Epithelial cell of prostate (primary cell): ENCODE results near the gene P3H4.
A peak's percentile ranks its signal among the peaks of the same experiment; 100 is the strongest.

Experiments
- DNase-seq: peaks from one replicate; pipeline ENCODE4 v3.0.0-alpha.2; 2011; ENCODE audit warnings: low read depth, low spot score
- H3K27ac ChIP-seq: fragments of 450-650 bp; 2 replicates; pipeline ENCODE4 v1.5.1; 2017; ENCODE audit warnings: mild to moderate bottlenecking

The P3H4 gene

GRCh38 chr17:41822216-41823140, 10.7 kb upstream of the P3H4 start:
- no peak overlapping the region for H3K27ac ChIP-seq
- DNase-seq = no peak

- H3K27ac ChIP-seq = no peak overlapping the region
- no peak for DNase-seq
Measured at GRCh38 chr17:41821776-41822175, 10.0 kb upstream of the P3H4 start.

- H3K27ac ChIP-seq = no peak overlapping the region
- no peak for DNase-seq
Measured at GRCh38 chr17:41818024-41818423, 6.3 kb upstream of the P3H4 start.

- no peak for DNase-seq
- no peak overlapping the region for H3K27ac ChIP-seq
Measured at GRCh38 chr17:41816637-41817320, 5.0 kb upstream of the P3H4 start.

- DNase-seq = no peak
- no peak overlapping the region for H3K27ac ChIP-seq
Measured at GRCh38 chr17:41814195-41814594, 2.4 kb upstream of the P3H4 start.

- no peak for DNase-seq
- H3K27ac ChIP-seq = no peak overlapping the region
Measured at GRCh38 chr17:41813699-41814124, 2.0 kb upstream of the P3H4 start.

GRCh38 chr17:41813152-41813680, 1.5 kb upstream of the P3H4 start:
- H3K27ac ChIP-seq = peak overlapping the region; percentile 77

GRCh38 chr17:41812381-41813151, 817 bp upstream of the P3H4 start, which contains the start of gene FKBP10:
Gene FKBP10 (plus strand): TSS chr17:41813004. CDS start chr17:41813035, 31 bp downstream.
- H3K27ac ChIP-seq = peak within 1 kb of the TSS; percentile 77
- DNase-seq = no peak

More at GRCh38 chr17:41813152-41813680, 1.5 kb upstream of the P3H4 start:
- DNase-seq = no peak

GRCh38 chr17:41810659-41811548, 845 bp downstream of the P3H4 start:
- no peak for DNase-seq
- peak overlapping the region; percentile 77 for H3K27ac ChIP-seq

GRCh38 chr17:41806685-41807445, 4.9 kb downstream of the P3H4 start:
- no peak for DNase-seq

GRCh38 chr17:41803049-41804020, 8.4 kb downstream of the P3H4 start:
- H3K27ac ChIP-seq = no peak overlapping the region
- DNase-seq = no peak

More at GRCh38 chr17:41806685-41807445, 4.9 kb downstream of the P3H4 start:
- H3K27ac ChIP-seq = no peak overlapping the region

GRCh38 chr17:41801374-41802271, 10.1 kb downstream of the P3H4 start:
- DNase-seq = no peak
- peak overlapping the region; percentile 99 for H3K27ac ChIP-seq

- DNase-seq = peak; percentile 99
- H3K27ac ChIP-seq = peak overlapping the region; percentile 99
Measured at GRCh38 chr17:41800601-41801373, 11.0 kb downstream of the P3H4 start.

- peak overlapping the region; percentile 99 for H3K27ac ChIP-seq
- no peak for DNase-seq
Measured at GRCh38 chr17:41799366-41799765, 12.4 kb downstream of the P3H4 start.

GRCh38 chr17:41797377-41797776, 14.4 kb downstream of the P3H4 start:
- peak overlapping the region; percentile 99 for H3K27ac ChIP-seq
- DNase-seq = no peak
